ENCODE measurements around the gene ARHGAP12. TPM values are rescaled to one million over a fixed set of nuclear protein-coding genes. Genes with fewer than 3 reads are reported as not detected.

Gene ARHGAP12
- polyA plus RNA-seq, 1 donor from 2014 or later, result 62.6 TPM

GRCh38 chr10:31774928-31775650 lies 153.5 kb downstream of the ARHGAP12 start:
- Histone ChIP-seq H3K9me2 (ENCODE audit: insufficient read depth, low read length) (no peaks in the 10 kb centered on the region), H3K4me2 (ENCODE audit: low read length) (no peak overlapping the region), H3K9ac (ENCODE audit: low read length) (peak overlapping the region; percentile 63), H2AFZ (ENCODE audit: low read depth, low read length) (peak overlapping the region; percentile 69), H3K27me3 (ENCODE audit: insufficient read depth, low read depth, low read length) (no peaks in the 10 kb centered on the region), H3F3A (ENCODE audit: insufficient read depth, low read length, poor library complexity, severe bottlenecking) (no peaks in the 10 kb centered on the region), H3K79me2 (replicated peaks; ENCODE audit: insufficient read depth, low read length) (no peaks in the 10 kb centered on the region), H3K9me3 (ENCODE audit: low read length) (no peaks in the 10 kb centered on the region), H3K4me3 (ENCODE audit: low read length) (no peak overlapping the region), H3K27ac (ENCODE audit: low read length) (peak overlapping the region; percentile 76), H4K20me1 (ENCODE audit: insufficient read depth) (no peaks in the 10 kb centered on the region), H3K36me3 (ENCODE audit: insufficient read depth, low read length) (no peaks in the 10 kb centered on the region)
- TF ChIP-seq EZH2 (IDR thresholded peaks at IDR 0.05; ENCODE audit: borderline replicate concordance, insufficient read depth, low read length, poor library complexity, severe bottlenecking), result no peak
- TF ChIP-seq SMC3 (conservative IDR thresholded peaks at IDR 0.05; ENCODE audit: poor library complexity), result no peak
- no peak for TF ChIP-seq EP300 (conservative IDR thresholded peaks at IDR 0.05; ENCODE audit: poor library complexity, severe bottlenecking)
- no peak for TF ChIP-seq TAF1 (IDR thresholded peaks at IDR 0.05; ENCODE audit: low read depth)
- no peak for TF ChIP-seq REST (IDR thresholded peaks at IDR 0.05; ENCODE audit: borderline replicate concordance)

- no peaks in the 10 kb centered on the region for H3K36me3 ChIP-seq (ENCODE audit: insufficient read depth, low read length)
Observed at GRCh38 chr10:31774299-31774900, 154.2 kb downstream of the ARHGAP12 start.

More at GRCh38 chr10:31774299-31774900, 154.2 kb downstream of the ARHGAP12 start:
- no peaks in the 10 kb centered on the region for H3F3A ChIP-seq (ENCODE audit: insufficient read depth, low read length, poor library complexity, severe bottlenecking)
- no peak overlapping the region for H3K4me2 ChIP-seq (ENCODE audit: low read length)
- no peaks in the 10 kb centered on the region for H3K79me2 ChIP-seq (replicated peaks; ENCODE audit: insufficient read depth, low read length)
- peak overlapping the region; percentile 76 for H3K27ac ChIP-seq (ENCODE audit: low read length)
- H3K9me3 ChIP-seq (ENCODE audit: low read length), result no peaks in the 10 kb centered on the region
- H3K9me2 ChIP-seq (ENCODE audit: insufficient read depth, low read length), result no peaks in the 10 kb centered on the region
- TF ChIP-seq TAF1 (IDR thresholded peaks at IDR 0.05; ENCODE audit: low read depth) (peak; percentile 70), RAD21 (conservative IDR thresholded peaks at IDR 0.05) (peak; percentile 31), POLR2AphosphoS5 (IDR thresholded peaks at IDR 0.05) (peak; percentile 64), EP300 (conservative IDR thresholded peaks at IDR 0.05; ENCODE audit: poor library complexity, severe bottlenecking) (peak; percentile 50), MXI1 (conservative IDR thresholded peaks at IDR 0.05; ENCODE audit: poor library complexity, severe bottlenecking) (peak; percentile 20), EZH2 (IDR thresholded peaks at IDR 0.05; ENCODE audit: borderline replicate concordance, insufficient read depth, low read length, poor library complexity, severe bottlenecking) (no peak), REST (IDR thresholded peaks at IDR 0.05; ENCODE audit: borderline replicate concordance) (peak; percentile 83), SMC3 (conservative IDR thresholded peaks at IDR 0.05; ENCODE audit: poor library complexity) (peak; percentile 12), CTCF (IDR thresholded peaks at IDR 0.05; ENCODE audit: poor library complexity, severe bottlenecking) (no peak)
- H2AFZ ChIP-seq (ENCODE audit: low read depth, low read length), result peak overlapping the region; percentile 69
- H3K27me3 ChIP-seq (ENCODE audit: insufficient read depth, low read depth, low read length), result no peaks in the 10 kb centered on the region
- H4K20me1 ChIP-seq (ENCODE audit: insufficient read depth), result no peaks in the 10 kb centered on the region
- peak overlapping the region; percentile 63 for H3K9ac ChIP-seq (ENCODE audit: low read length)
- H3K4me3 ChIP-seq (ENCODE audit: low read length), result no peak overlapping the region

Data from neural cell (in vitro differentiated cells).